ENCODE measurements around the gene C4orf51.

Gene C4orf51

GRCh38 chr4:145772347-145772746 lies 92.4 kb downstream of the C4orf51 start:
- no peak for TF ChIP-seq CTCF (IDR thresholded peaks at IDR 0.05; ENCODE audit: borderline replicate concordance, insufficient read depth, low read depth, low read length)
- H3K4me3 ChIP-seq (ENCODE audit: low read depth, low read length): no peak overlapping the region

DNA sequence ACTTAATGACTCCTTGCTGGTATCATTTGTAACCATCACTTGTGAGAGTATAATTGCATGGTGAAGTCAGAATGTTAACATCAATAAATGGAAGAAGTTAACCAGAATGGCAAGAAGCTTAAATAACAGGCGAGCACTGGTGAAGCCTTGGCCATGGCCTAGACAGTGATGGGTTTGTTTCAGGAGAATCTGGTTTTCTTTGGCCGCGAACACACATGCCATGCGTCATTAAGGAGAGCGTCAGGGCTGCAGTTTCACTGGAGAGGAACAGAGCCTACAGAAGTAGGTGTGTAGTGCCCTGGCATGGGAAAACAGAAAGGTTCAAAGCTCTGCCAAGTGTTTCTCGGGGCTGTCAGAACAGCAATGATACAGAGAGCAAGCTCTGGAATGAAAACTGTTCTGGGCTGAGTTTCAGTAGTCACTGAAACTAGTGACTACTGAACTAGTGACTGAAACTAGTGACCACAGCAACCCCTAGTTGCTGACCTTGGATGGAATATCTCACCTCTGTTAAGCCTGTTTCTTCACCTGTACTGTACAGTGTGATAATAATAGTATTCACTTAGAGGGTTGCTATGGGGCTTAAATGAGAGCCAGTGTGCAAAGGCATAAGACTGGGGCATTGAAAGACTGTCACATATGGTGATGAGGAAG lies 93.8 kb downstream of the C4orf51 start:
- no peak for TF ChIP-seq CTCF (IDR thresholded peaks at IDR 0.05; ENCODE audit: borderline replicate concordance, insufficient read depth, low read depth, low read length)
- H3K4me3 ChIP-seq (ENCODE audit: low read depth, low read length): no peak overlapping the region

DNA sequence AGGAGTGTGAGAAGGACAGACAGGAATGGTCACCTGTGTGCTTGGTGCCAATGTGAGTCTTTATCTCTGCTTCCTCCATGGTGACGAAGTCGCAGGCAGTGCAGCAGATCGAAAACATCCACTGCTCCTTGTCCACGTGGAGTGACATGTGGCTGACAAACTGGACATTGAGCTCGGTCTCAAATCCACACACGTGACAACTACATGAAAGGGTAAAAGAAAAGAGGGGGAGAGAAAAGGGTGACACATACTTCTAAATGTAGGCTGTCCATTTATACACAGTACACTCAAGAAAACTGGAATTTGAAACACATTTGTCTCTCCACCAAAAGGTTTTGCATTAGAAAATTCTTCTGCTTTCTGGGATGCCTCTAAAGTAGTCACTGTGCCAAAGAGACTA lies 94.5 kb downstream of the C4orf51 start:
- TF ChIP-seq CTCF (IDR thresholded peaks at IDR 0.05; ENCODE audit: borderline replicate concordance, insufficient read depth, low read depth, low read length): no peak
- H3K4me3 ChIP-seq (ENCODE audit: low read depth, low read length): no peak overlapping the region

DNA sequence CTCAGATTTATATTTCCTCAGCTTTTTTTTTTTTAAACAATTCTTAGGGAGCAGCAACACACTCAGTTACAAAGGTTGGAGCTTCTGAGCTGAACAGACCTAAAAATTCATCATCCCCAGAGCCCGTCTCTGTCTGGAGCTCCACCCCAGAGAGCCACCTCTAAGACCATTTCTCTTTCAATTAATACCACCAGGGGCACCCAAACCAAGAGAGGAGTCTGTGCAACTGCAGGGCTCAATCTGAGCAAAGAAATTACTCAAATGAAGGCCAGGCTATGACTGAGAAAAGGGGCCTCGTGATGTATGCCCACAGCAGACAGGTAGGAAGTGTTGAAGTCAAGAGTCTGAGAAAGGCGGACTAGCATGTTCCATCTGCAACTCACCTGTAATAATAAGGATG lies 95.5 kb downstream of the C4orf51 start:
- TF ChIP-seq CTCF (IDR thresholded peaks at IDR 0.05; ENCODE audit: borderline replicate concordance, insufficient read depth, low read depth, low read length): no peak
- no peak overlapping the region for H3K4me3 ChIP-seq (ENCODE audit: low read depth, low read length)

DNA sequence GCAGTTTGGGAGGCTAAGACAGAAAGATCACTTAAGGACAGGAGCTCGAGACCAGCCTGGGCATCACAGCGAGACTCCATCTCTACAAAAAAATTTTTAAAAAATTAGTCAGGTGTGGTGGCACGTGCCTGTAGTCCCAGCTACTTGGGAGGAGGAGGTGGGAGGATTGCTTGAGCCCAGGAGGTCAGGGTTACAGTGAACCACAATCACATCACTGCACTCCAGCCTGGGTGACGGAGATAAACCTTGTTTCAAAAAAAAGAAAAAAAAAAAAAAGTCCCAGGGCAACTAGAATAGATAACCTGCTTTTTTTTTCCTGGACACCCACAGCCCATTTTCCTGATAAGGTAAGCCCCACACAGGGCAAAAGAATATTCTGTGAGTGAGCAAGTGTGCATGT lies 96.3 kb downstream of the C4orf51 start:
- no peak for TF ChIP-seq CTCF (IDR thresholded peaks at IDR 0.05; ENCODE audit: borderline replicate concordance, insufficient read depth, low read depth, low read length)
- no peak overlapping the region for H3K4me3 ChIP-seq (ENCODE audit: low read depth, low read length)

DNA sequence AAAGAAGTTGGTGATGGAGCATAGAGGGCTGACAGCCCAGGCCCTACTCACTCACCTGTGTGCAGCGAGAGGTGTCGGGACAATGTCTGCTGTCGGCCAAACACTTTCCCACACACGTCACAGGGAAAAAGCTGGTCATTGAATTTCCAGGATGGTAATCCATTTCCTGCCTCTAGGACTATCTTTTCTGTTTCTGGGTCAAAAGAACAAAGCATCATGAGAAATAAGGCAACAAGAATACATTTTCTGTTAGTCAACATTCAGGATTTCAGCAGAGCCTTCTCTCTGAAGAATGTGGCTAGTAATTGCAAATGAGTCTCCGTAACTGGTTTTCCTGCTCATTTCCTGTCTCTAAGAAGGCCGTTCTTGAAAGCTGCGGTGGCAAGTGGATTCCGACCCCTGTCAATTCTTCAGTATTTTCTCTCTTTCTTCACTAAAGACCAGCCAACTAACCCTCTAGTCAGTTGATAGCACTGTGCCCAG lies 99.4 kb downstream of the C4orf51 start:
- TF ChIP-seq CTCF (IDR thresholded peaks at IDR 0.05; ENCODE audit: borderline replicate concordance, insufficient read depth, low read depth, low read length): no peak
- H3K4me3 ChIP-seq (ENCODE audit: low read depth, low read length): no peak overlapping the region

GRCh38 chr4:145781351-145781750 lies 101.4 kb downstream of the C4orf51 start:
- no peak overlapping the region for H3K4me3 ChIP-seq (ENCODE audit: low read depth, low read length)
- TF ChIP-seq CTCF (IDR thresholded peaks at IDR 0.05; ENCODE audit: borderline replicate concordance, insufficient read depth, low read depth, low read length): no peak
